ENCODE measurements around the gene OPN1SW. TPM values are rescaled to one million over a fixed set of nuclear protein-coding genes. Genes with fewer than 3 reads are reported as not detected.
A peak's percentile ranks its signal among the peaks of the same experiment; 100 is the strongest.

Gene OPN1SW
- total and polyA plus RNA-seq, 9 of the 15 experiments (the other 6 are each of a cell fraction or from before 2014, with no cell fraction given), result 0.84 to 1.0 TPM; not detected in 7

- TF ChIP-seq RBM14 (IDR thresholded peaks at IDR 0.05; ENCODE audit: borderline replicate concordance, insufficient read depth, low read depth, low read length), result no peak
- no peak for TF ChIP-seq HMG20B (CRISPR knock-in tag; IDR thresholded peaks at IDR 0.05)
- TF ChIP-seq MAFF (IDR thresholded peaks at IDR 0.05; ENCODE audit: low read length), result peak; percentile 36
- no peak for TF ChIP-seq ZNF561 (CRISPR knock-in tag; conservative IDR thresholded peaks at IDR 0.05)
- no peak for TF ChIP-seq PREB (CRISPR knock-in tag; IDR thresholded peaks at IDR 0.05)
- TF ChIP-seq PHF8 (IDR thresholded peaks at IDR 0.05; ENCODE audit: borderline replicate concordance, low read length), result no peak
- no peak for TF ChIP-seq RNF2 (IDR thresholded peaks at IDR 0.05)
- peak; percentile 66 for TF ChIP-seq C11orf30 (IDR thresholded peaks at IDR 0.05; ENCODE audit: low read depth)
- TF ChIP-seq HDAC3 (IDR thresholded peaks at IDR 0.05; ENCODE audit: borderline replicate concordance, partially characterized antibody), result peak; percentile 61
- TF ChIP-seq ZC3H4 (CRISPR knock-in tag; IDR thresholded peaks at IDR 0.05; ENCODE audit: borderline replicate concordance), result no peak
- TF ChIP-seq HBP1 (CRISPR knock-in tag; IDR thresholded peaks at IDR 0.05), result no peak
- peak; percentile 33; the same call in 1 of the 2 replicates for TF ChIP-seq RBFOX2 (IDR thresholded peaks at IDR 0.05; ENCODE audit: low read depth, low read length)
- TF ChIP-seq FOSL1 (tag; conservative IDR thresholded peaks at IDR 0.05), result no peak
- no peak for TF ChIP-seq ZNF436 (CRISPR knock-in tag; IDR thresholded peaks at IDR 0.05)
- TF ChIP-seq MITF (IDR thresholded peaks at IDR 0.05), result no peak
- no peak for TF ChIP-seq SREBF1 (IDR thresholded peaks at IDR 0.05; ENCODE audit: borderline replicate concordance, low read depth, low read length)
- no peak for TF ChIP-seq SPI1 (IDR thresholded peaks at IDR 0.05; ENCODE audit: borderline replicate concordance, low read depth, low read length)
- no peak for TF ChIP-seq CLOCK (CRISPR knock-in tag; IDR thresholded peaks at IDR 0.05; ENCODE audit: borderline replicate concordance)
- no peak for TF ChIP-seq NFATC3 (IDR thresholded peaks at IDR 0.05)
- no peak for TF ChIP-seq PYGO2 (tag; IDR thresholded peaks at IDR 0.05)
- no peak for TF ChIP-seq BRCA1 (IDR thresholded peaks at IDR 0.05)
- no peak for TF ChIP-seq BRCA1 (CRISPR knock-in tag; IDR thresholded peaks at IDR 0.05)
- no peak for TF ChIP-seq ESRRA (IDR thresholded peaks at IDR 0.05; ENCODE audit: borderline replicate concordance, low read depth)
- no peak for TF ChIP-seq SNIP1 (IDR thresholded peaks at IDR 0.05; ENCODE audit: low read depth)
- TF ChIP-seq NR2C1 (IDR thresholded peaks at IDR 0.05), result 0 out of 2 replicates have a peak, but pooled peaks have one; percentile 29
- TF ChIP-seq NR2C1 (tag; IDR thresholded peaks at IDR 0.05), result no peak
These were observed 34.6 kb downstream of the OPN1SW start (continued) for GRCh38 chr7:128740996-128741395.

Measured in K562 (cell line).